Hematopoietic multipotent progenitor cell treated with erythropoietin and hydrocortisone succinate and interleukin-3 and kit ligand, for 8 days (in vitro differentiated cells): ENCODE data around the gene NCR2.
"Not testable (repeated sequence)": the region's sequence is repeated elsewhere in the genome, so short reads cannot be mapped to it uniquely, and the experiment has no call there.

Source experiments
- DNase-seq: peaks from one replicate; pipeline ENCODE4 v3.0.0-alpha.2; 2015

The NCR2 gene

GRCh38 chr6:41335296-41335695 lies at the start of gene NCR2:
TSS of gene NCR2 (plus strand) at chr6:41335608. CDS start at chr6:41335877, 269 bp downstream.
- no peak for DNase-seq

DNA sequence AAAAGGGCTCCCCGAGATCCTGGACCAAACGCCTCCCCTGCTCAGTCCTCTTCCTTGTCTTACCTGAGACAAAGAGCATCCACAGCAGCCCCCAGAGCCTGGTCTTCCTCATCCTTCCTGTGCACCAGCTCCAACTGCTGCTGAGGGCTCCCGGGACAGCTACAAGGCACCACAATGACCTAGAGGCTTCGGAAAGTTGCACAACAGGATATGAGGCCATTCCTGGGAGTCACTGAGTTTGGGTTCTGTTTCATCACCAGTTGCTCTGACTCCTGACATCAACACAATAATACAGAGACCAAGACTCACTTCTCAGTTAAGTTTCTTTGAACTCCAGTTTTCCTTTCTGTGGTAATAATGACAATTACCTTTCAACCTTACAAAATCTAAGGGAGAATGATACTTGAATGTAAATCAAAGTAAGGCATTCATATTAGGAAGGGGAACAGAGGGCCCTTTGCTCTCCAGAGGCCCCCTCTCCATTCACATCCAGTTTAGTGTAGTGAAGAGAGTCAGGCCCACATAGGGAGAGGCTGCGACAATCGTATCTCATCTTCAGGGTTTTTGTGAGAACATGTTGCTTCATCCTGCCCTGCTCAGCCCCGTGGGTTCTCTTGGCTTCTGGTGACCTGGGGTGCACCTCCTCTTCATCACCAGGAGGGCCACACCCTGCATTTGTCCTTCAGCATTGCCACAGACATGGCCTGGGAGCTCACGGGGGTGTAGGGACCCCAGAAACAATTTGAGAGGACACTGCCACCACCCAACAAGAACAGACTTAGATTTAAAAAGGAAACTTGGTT lies 48.7 kb upstream of the NCR2 start, which contains the start of gene TREM1:
Gene TREM1, minus strand, starts transcription at position 139 of the 803 bp plus-strand sequence. Its CDS starts 27 bp downstream, at position 112.
- DNase-seq, result peak; percentile 4

- DNase-seq, result no peak
Observed at GRCh38 chr6:41288030-41288753, 47.2 kb upstream of the NCR2 start.

DNA sequence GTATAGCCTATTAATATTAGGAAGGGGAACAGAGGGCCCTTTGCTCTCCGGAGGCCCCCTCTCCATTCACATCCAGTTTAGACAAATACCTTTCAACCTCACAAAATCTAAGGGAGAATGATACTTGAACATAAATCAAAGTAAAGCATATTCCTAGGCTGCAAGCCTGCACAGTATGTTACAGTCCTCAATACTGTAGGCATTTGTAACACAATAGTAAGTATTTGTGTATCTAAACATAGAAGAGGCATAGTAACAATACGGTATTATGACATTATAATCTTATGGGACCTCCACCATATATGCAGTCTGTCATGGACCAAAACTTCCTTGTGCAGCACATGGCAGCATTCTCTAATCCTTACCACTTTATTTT lies 46.7 kb upstream of the NCR2 start:
- DNase-seq, result no peak

DNA sequence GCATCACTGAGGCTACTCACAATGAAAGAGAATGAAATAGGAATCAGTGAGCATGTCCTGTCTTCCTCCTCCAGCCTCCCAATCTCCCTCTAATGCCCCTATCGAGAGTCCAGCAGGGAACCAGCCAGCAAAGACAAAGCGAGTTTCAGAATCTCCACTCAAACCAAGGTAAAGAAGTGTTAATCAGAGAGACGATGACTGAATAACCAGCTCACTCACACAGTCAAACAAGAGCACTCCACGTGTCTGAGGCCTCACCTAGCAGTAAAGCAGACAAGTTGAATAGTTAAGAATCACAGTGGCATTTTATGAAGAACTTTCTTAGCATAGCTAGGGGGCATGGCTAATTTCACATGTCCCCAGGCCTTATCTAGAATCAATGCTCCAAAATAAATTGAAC lies 45.6 kb upstream of the NCR2 start:
- no peak for DNase-seq

DNA sequence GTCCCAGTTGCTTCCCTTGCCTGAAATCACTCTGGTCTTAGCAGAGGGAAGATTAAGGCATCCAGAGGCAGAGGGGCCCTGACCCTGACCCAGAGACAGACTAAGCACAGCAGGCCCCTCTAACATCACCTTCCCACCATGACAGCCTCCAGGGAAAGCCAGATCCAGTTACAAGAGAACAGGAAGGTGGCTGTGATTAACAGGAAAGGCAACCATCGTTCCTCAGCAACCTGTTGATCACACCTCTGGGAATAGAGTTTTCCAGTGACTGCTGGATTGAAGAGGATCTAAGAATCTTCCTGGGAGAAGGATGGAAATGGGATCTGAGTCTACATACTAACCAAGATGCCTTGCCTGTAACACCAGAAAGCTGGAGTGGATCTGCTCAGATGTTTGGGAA lies 43.7 kb upstream of the NCR2 start:
- DNase-seq, result no peak

DNA sequence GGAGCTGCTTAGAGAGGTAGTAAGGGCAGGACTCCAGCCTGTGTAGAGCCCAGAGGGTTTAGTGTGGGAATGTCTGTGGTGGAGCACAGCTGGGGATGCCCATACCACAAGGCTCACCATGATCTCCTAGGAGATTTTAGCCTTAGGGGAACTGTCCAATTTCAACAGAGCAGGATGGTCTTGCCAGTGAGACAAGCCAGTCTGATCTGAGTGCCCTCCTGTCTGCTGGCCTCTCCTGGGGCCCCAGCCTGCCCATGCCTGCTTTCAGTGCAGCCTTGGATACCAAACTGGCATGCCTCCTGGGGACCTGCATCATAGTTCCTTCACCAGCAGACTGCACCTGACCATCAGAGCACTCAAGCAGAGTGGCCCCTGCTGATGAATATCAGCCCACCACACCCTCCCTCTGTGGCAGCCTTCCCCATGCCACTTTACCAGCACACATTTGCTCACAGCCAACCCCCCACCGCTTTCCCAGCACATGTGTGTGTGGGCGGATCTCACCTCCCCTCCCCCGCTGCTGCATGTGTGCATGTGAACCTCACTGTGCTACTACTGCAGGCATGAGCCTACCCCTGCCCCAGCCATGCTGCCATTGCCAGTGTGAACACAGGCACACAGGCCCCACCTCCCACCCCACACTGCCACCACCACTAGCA lies 41.1 kb upstream of the NCR2 start:
- DNase-seq, result peak; percentile 14

DNA sequence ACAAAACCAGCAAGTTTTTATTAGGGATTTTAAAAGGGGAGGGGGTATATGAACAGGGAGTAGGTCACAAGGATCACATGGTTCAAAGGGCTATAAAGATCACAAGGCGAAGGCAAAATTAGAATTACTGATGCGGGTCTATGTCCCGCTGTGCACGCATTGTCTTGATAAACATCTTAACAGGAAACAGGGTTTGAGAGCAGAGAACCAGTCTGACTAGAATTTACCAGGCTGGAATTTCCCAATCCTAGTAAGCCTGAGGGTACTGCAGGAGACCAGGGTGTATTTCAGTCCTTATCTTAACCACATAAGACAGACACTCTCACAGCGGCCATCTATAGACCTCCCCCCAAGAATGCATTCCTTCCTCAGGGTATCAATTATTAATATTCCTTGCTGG lies 38.2 kb upstream of the NCR2 start:
- not testable (repeated sequence) for DNase-seq

- DNase-seq, result no peak
Observed at GRCh38 chr6:41298785-41299502, 36.5 kb upstream of the NCR2 start.

DNA sequence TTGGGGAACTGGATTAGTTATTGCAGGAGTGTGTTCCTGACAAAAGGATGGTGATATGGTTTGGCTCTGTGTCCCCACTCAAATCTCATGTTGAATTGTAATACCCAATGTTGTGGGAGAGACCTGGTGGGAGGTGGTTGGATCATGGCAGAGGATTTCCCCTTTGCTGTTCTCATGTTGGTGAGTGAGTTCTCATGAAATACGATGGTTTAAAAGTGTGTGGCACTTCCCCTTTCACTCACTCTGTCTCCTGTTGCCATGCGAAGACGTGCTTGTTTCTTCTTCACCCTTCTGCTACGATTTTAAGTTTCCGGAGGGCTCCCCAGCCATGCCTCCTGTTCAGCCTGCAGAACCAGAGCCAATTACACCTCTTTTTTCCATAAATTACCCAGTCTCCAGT lies 32.8 kb upstream of the NCR2 start:
- DNase-seq, result no peak

GRCh38 chr6:41306187-41306854 lies 29.1 kb upstream of the NCR2 start:
- peak; percentile 70 for DNase-seq

GRCh38 chr6:41315203-41315602 lies 20.2 kb upstream of the NCR2 start:
- no peak for DNase-seq

- DNase-seq, result no peak
Observed at GRCh38 chr6:41315943-41316620, 19.3 kb upstream of the NCR2 start.

DNA sequence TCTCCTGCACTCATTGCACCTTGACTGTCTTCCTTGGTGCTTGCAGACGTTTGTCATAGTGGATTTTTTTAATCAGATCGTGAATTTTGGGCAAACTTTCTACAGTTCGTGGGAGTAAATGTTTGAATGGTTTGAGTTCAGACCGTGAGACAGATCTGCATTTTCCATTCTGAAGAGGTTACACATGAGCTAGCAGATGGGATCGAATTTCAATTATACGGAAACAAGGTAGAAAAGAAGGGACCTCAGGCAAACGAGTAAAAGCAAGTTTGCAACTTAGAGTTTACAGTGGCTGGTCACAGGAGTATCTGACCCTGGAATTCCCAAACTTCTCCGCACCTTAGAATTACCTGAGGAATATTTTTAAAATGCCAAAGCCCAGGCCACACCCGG lies 17.2 kb upstream of the NCR2 start:
- no peak for DNase-seq

GRCh38 chr6:41318654-41319565 lies 16.5 kb upstream of the NCR2 start:
- peak; percentile 88 for DNase-seq

DNA sequence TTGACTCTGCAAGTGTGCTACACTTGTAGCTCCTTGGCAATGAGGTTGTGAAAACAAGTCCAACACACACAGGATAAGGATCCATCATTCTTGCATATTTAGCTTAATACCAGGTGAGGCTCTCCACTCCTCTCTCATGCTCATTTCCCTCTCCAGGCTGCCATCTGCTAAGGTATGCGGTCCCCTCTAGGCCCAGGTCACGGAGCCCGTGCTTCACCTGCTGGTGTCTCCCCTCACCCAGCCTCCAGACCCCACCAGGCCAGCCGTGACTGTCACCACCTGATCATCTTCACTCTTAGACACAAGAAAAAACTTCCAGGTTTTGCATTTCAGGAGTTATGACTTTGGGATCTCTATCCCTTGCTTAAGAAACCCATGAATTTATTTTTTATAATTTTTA lies 14.2 kb upstream of the NCR2 start:
- no peak for DNase-seq

DNA sequence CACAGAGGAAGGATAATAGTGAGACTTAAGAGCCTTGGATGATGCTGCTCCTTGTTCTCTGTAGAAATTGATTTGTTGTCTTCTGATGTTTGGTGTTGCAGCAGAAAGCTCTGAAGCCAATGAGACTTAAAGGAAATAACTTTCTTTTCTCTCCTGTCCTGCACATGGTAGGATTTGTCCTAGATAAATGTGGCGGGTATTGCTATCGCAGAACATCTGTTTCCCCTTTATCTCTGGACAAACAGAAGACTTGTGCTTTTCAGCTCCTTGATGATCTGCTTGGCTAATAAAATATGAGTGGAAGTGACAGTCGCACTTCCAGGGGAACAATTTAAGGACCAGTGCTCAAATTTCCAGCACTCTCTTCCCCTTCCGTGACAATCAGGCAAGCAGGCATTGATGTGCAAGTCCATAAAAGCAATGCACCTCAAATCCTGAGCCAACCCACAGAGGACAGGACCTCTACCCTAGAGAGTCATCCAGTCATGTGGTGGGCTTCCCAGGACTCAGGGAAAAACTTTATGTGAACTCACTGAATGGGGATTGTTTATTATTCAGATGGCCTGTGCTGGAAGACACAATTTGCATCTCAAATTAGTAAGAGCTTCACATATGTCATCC lies 9.9 kb upstream of the NCR2 start:
- peak; percentile 91 for DNase-seq

DNA sequence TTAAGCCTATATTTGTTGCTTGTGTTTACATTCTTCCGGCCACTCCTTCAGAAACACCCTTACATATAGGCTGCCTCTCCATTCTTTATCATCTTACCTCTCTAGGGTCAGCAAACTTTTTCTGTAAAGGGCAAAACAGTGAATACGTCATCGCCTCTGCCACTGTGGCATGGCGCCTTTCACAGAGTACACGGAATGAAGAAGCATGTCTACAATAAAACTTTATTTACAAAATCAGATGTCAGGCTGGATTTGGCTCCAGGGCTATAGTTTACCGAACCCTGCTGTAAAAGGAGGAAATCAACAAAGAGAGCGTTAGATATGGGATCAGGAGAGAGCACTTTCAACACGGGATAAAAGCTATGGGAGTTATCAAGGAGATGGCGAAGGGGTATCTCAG lies 9.3 kb upstream of the NCR2 start:
- DNase-seq, result no peak

DNA sequence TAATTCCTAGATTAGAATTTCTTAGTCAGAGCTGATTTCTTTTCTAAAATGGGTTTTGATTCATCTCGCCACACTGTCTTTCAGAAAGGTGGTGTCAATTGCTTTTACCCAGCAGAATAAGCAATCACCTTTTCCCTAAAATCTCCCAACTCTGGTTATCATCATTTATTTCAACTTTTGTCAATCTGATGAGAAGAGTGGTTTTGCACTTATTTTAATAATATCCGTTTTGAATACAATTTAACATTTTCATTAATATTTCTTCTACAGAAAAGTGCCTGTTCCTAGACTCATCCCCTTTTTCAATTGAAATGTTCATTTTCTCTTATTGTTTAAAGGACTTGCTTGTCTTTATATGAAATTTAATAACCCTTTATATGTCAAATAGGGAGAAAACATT lies 8.2 kb upstream of the NCR2 start:
- no peak for DNase-seq

- no peak for DNase-seq
Observed at GRCh38 chr6:41331401-41332150, 3.8 kb upstream of the NCR2 start.
